HepG2 (cell line): ENCODE measurements around the gene ETHE1. TPM values are rescaled to one million over a fixed set of nuclear protein-coding genes. Genes with fewer than 3 reads are reported as not detected.

Source experiments
- CHD4 ChIP-seq: fragments of 200-600 bp; sonication (generic); IDR thresholded peaks from 2 replicates; pipeline ENCODE4 v1.7.0; 2017; ENCODE audit warnings: mild to moderate bottlenecking, low read length, borderline replicate concordance
- ELF1 ChIP-seq: sonication (generic); formaldehyde crosslinking; IDR thresholded peaks from 2 replicates; pipeline ENCODE4 v1.4.0; 2020; ENCODE audit warnings: missing genetic modification reagents
- GLI4 ChIP-seq: sonication (generic); formaldehyde crosslinking; IDR thresholded peaks from 2 replicates; pipeline ENCODE4 v1.5.1; 2020; ENCODE audit warnings: missing genetic modification reagents, mild to moderate bottlenecking, moderate library complexity, borderline replicate concordance
- PBX3 ChIP-seq: sonication (generic); formaldehyde crosslinking; IDR thresholded peaks from 2 replicates; pipeline ENCODE4 v1.8.1; 2023; ENCODE audit warnings: missing genetic modification reagents, inconsistent platforms, borderline replicate concordance
- RORA ChIP-seq: sonication (generic); formaldehyde crosslinking; IDR thresholded peaks from 2 replicates; pipeline ENCODE4 v1.5.0; 2020; ENCODE audit warnings: mild to moderate bottlenecking, missing genetic modification reagents, moderate library complexity
- TFAP4 ChIP-seq: sonication (generic); IDR thresholded peaks from 2 replicates; pipeline ENCODE4 v1.6.1; 2016; ENCODE audit warnings: low read depth, borderline replicate concordance
- ZNF12 ChIP-seq: sonication (generic); formaldehyde crosslinking; IDR thresholded peaks from 2 replicates; pipeline ENCODE4 v1.5.0; 2020; ENCODE audit warnings: missing genetic modification reagents
- ZNF296 ChIP-seq: sonication (generic); formaldehyde crosslinking; conservative IDR thresholded peaks from 2 replicates; pipeline ENCODE4 v1.5.0; 2020; ENCODE audit warnings: mild to moderate bottlenecking, missing genetic modification reagents
- ZNF484 ChIP-seq: sonication (generic); formaldehyde crosslinking; IDR thresholded peaks from 2 replicates; pipeline ENCODE4 v1.5.1; 2020; ENCODE audit warnings: mild to moderate bottlenecking, low read depth, missing genetic modification reagents, borderline replicate concordance
- ZNF547 ChIP-seq: sonication (generic); formaldehyde crosslinking; IDR thresholded peaks from 2 replicates; pipeline ENCODE4 v1.5.1; 2020; ENCODE audit warnings: mild to moderate bottlenecking, missing genetic modification reagents
- ZNF562 ChIP-seq: sonication (generic); formaldehyde crosslinking; IDR thresholded peaks from 2 replicates; pipeline ENCODE4 v1.8.0; 2022; ENCODE audit warnings: missing genetic modification reagents, borderline replicate concordance
- ZSCAN21 ChIP-seq: sonication (generic); formaldehyde crosslinking; IDR thresholded peaks from 2 replicates; pipeline ENCODE4 v1.8.0; 2022; ENCODE audit warnings: mild to moderate bottlenecking, missing genetic modification reagents, moderate library complexity, borderline replicate concordance
- polyA plus RNA-seq, 8 experiments: library from polyadenylated mRNA; depleted of rRNA in 3 of 8; stranded (reverse) in 7 of 8; unstranded in 1 of 8; fragments of >200 nt; fragmentation: Illumina TruSeq in 4 of 8; extraction: Trizol in 4 of 8; gene quantifications; 2 replicates each; pipeline versions ENCODE4 v1.2.1 to v1.2.3, GENCODE V29; 2011 to 2016; ENCODE audit warnings: low read depth in 4 of 8, missing spikeins in 1 of 8, mixed read lengths in 1 of 8; ENCODE audit not compliant: insufficient read depth in 1 of 8
- total RNA-seq, 5 experiments: library from RNA; depleted of rRNA; stranded (reverse); fragments of >200 nt; fragmentation: Illumina TruSeq; extraction: Trizol; gene quantifications; 2 replicates each; pipeline ENCODE4 v1.2.3, GENCODE V29; 2016; ENCODE audit warnings: low read depth in 1 of 5
- TF ChIP-seq, protein P1 (sequence below): sonication (generic); formaldehyde crosslinking; IDR thresholded peaks from 2 replicates; pipeline ENCODE4 v1.4.0; 2020; ENCODE audit warnings: mild to moderate bottlenecking, missing genetic modification reagents, borderline replicate concordance
- TF ChIP-seq, protein P2 (sequence below): sonication (generic); formaldehyde crosslinking; IDR thresholded peaks from 2 replicates; pipeline ENCODE4 v1.9.0; 2021; ENCODE audit warnings: missing genetic modification reagents, borderline replicate concordance
- TF ChIP-seq, protein P3 (sequence below): IDR thresholded peaks from 2 replicates; pipeline ENCODE4 v1.6.1; 2012; ENCODE audit warnings: low read length, improper control_type of control experiment
- TF ChIP-seq, protein P4 (sequence below): sonication (generic); formaldehyde crosslinking; IDR thresholded peaks from 2 replicates; pipeline ENCODE4 v1.4.0; 2020; ENCODE audit warnings: missing genetic modification reagents, borderline replicate concordance

ETHE1 gene
- total and polyA plus RNA-seq, 2 of the 13 experiments (the other 11 are each of a cell fraction or from before 2014, with no cell fraction given), result 32.5 to 58.4 TPM

GRCh38 chr19:43504426-43505185 is 22.4 kb downstream of the ETHE1 start, which contains the start of gene PHLDB3 (continued):
- TF ChIP-seq ELF1, result peak; percentile 79
- TF ChIP-seq TFAP4, result peak; percentile 34; the same call in 1 of the 2 replicates
- TF ChIP-seq ZNF547, result no peak
- TF ChIP-seq ZNF296, result no peak
- TF ChIP-seq GLI4 (CRISPR knock-in tag), result no peak
- no peak for TF ChIP-seq ZNF484 (CRISPR knock-in tag)
- no peak for TF ChIP-seq RORA
- TF ChIP-seq PBX3 (CRISPR knock-in tag), result no peak
- TF ChIP-seq, protein P1, sequence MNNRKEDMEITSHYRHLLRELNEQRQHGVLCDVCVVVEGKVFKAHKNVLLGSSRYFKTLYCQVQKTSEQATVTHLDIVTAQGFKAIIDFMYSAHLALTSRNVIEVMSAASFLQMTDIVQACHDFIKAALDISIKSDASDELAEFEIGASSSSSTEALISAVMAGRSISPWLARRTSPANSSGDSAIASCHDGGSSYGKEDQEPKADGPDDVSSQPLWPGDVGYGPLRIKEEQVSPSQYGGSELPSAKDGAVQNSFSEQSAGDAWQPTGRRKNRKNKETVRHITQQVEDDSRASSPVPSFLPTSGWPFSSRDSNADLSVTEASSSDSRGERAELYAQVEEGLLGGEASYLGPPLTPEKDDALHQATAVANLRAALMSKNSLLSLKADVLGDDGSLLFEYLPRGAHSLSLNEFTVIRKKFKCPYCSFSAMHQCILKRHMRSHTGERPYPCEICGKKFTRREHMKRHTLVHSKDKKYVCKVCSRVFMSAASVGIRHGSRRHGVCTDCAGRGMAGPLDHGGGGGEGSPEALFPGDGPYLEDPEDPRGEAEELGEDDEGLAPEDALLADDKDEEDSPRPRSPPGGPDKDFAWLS (CRISPR knock-in tag), result 0 out of 2 replicates have a peak, but pooled peaks have one; percentile 45
- TF ChIP-seq, protein P2, sequence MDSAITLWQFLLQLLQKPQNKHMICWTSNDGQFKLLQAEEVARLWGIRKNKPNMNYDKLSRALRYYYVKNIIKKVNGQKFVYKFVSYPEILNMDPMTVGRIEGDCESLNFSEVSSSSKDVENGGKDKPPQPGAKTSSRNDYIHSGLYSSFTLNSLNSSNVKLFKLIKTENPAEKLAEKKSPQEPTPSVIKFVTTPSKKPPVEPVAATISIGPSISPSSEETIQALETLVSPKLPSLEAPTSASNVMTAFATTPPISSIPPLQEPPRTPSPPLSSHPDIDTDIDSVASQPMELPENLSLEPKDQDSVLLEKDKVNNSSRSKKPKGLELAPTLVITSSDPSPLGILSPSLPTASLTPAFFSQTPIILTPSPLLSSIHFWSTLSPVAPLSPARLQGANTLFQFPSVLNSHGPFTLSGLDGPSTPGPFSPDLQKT (CRISPR knock-in tag), result no peak
- TF ChIP-seq, protein P3, sequence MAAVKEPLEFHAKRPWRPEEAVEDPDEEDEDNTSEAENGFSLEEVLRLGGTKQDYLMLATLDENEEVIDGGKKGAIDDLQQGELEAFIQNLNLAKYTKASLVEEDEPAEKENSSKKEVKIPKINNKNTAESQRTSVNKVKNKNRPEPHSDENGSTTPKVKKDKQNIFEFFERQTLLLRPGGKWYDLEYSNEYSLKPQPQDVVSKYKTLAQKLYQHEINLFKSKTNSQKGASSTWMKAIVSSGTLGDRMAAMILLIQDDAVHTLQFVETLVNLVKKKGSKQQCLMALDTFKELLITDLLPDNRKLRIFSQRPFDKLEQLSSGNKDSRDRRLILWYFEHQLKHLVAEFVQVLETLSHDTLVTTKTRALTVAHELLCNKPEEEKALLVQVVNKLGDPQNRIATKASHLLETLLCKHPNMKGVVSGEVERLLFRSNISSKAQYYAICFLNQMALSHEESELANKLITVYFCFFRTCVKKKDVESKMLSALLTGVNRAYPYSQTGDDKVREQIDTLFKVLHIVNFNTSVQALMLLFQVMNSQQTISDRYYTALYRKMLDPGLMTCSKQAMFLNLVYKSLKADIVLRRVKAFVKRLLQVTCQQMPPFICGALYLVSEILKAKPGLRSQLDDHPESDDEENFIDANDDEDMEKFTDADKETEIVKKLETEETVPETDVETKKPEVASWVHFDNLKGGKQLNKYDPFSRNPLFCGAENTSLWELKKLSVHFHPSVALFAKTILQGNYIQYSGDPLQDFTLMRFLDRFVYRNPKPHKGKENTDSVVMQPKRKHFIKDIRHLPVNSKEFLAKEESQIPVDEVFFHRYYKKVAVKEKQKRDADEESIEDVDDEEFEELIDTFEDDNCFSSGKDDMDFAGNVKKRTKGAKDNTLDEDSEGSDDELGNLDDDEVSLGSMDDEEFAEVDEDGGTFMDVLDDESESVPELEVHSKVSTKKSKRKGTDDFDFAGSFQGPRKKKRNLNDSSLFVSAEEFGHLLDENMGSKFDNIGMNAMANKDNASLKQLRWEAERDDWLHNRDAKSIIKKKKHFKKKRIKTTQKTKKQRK, result no peak
- no peak for TF ChIP-seq ZNF562
- no peak for TF ChIP-seq ZNF12 (CRISPR knock-in tag)
- peak; percentile 70; the same call in 1 of the 2 replicates for TF ChIP-seq CHD4
- peak; percentile 24; the same call in 1 of the 2 replicates for TF ChIP-seq ZSCAN21 (CRISPR knock-in tag)
- TF ChIP-seq, protein P4, sequence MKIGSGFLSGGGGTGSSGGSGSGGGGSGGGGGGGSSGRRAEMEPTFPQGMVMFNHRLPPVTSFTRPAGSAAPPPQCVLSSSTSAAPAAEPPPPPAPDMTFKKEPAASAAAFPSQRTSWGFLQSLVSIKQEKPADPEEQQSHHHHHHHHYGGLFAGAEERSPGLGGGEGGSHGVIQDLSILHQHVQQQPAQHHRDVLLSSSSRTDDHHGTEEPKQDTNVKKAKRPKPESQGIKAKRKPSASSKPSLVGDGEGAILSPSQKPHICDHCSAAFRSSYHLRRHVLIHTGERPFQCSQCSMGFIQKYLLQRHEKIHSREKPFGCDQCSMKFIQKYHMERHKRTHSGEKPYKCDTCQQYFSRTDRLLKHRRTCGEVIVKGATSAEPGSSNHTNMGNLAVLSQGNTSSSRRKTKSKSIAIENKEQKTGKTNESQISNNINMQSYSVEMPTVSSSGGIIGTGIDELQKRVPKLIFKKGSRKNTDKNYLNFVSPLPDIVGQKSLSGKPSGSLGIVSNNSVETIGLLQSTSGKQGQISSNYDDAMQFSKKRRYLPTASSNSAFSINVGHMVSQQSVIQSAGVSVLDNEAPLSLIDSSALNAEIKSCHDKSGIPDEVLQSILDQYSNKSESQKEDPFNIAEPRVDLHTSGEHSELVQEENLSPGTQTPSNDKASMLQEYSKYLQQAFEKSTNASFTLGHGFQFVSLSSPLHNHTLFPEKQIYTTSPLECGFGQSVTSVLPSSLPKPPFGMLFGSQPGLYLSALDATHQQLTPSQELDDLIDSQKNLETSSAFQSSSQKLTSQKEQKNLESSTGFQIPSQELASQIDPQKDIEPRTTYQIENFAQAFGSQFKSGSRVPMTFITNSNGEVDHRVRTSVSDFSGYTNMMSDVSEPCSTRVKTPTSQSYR (CRISPR knock-in tag), result no peak
